Endothelial cell of umbilical vein (primary cell): ENCODE measurements around the gene KDSR. TPM values are rescaled to one million over a fixed set of nuclear protein-coding genes. Genes with fewer than 3 reads are reported as not detected.

ENCODE experiments used
- BruUV-seq: library from RNA; stranded (reverse); fragments of 400-500 nt; replicated peaks from 2 replicates; lab custom pipeline; 2021; lab: Mats Ljungman, UMichigan
- CTCF ChIA-PET: fragments of 300-600, 350-600 bp; sonication (Branson Sonifier 250); formaldehyde crosslinking; loops from one replicate; lab custom pipeline; 2021; ENCODE audit warnings: antibody characterized with exemption, inconsistent platforms; lab: Charles Lee
- POLR2A ChIA-PET: fragments of 300-600, 350-600 bp; sonication (Branson Sonifier 250); formaldehyde crosslinking; loops from one replicate; lab custom pipeline; 2021; ENCODE audit warnings: antibody characterized with exemption, inconsistent platforms; lab: Charles Lee
- DNase-seq: peaks from one replicate; pipeline ENCODE4 v3.0.0-alpha.2; 2011; ENCODE audit warnings: low read depth, low spot score
- FAIRE-seq: peaks from 2 replicates; lab custom pipeline; 2011; peaks lifted over from hg19 to GRCh38; lab: Jason Lieb, UNC
- H2AFZ ChIP-seq: 2 replicates; pipeline ENCODE4 v1.6.0; 2012; ENCODE audit warnings: low read depth, low read length, control low read depth, inconsistent platforms
- H3K27ac ChIP-seq: 2 replicates; pipeline ENCODE4 v1.5.1; 2011; ENCODE audit warnings: low read depth, mild to moderate bottlenecking, control low read depth, low read length, moderate library complexity; ENCODE audit not compliant: insufficient read depth
- H3K27me3 ChIP-seq, 2 experiments: 2 replicates each; pipeline versions ENCODE4 v1.6.0 to v1.6.1; 2011; ENCODE audit warnings: low read length in 2 of 2, mixed read lengths in 1 of 2; ENCODE audit not compliant: control insufficient read depth in 2 of 2, insufficient read depth in 2 of 2
- H3K36me3 ChIP-seq, 2 experiments: 2 replicates in 1 of 2; 3 replicates in 1 of 2; pipeline ENCODE4 v1.5.1; 2011; ENCODE audit warnings: low read length in 2 of 2, mild to moderate bottlenecking in 1 of 2, moderate library complexity in 1 of 2; ENCODE audit not compliant: control insufficient read depth in 2 of 2, insufficient read depth in 2 of 2; ENCODE audit errors: extremely low read depth in 1 of 2
- H3K4me1 ChIP-seq: 3 replicates; pipeline ENCODE4 v1.5.1; 2011; ENCODE audit warnings: mild to moderate bottlenecking, low read length; ENCODE audit not compliant: control insufficient read depth, insufficient read depth; ENCODE audit errors: extremely low read depth
- H3K4me2 ChIP-seq: 2 replicates; pipeline ENCODE4 v1.6.1; 2011; ENCODE audit warnings: low read length, control low read depth, mixed read lengths; ENCODE audit not compliant: insufficient read depth
- H3K4me3 ChIP-seq, 3 experiments: fragments of 200-600 bp in 1 of 3; sonication (generic), shearing (Covaris generic) in 1 of 3; replicated peaks in 1 of 3; 2 replicates each; pipeline ENCODE4 v1.5.1; 2011 to 2016; ENCODE audit warnings: control low read depth in 3 of 3, low read length in 3 of 3, mild to moderate bottlenecking in 2 of 3, inconsistent platforms in 1 of 3, low read depth in 1 of 3, moderate library complexity in 1 of 3; ENCODE audit not compliant: insufficient read depth in 1 of 3
- H3K79me2 ChIP-seq: 2 replicates; pipeline ENCODE4 v1.6.0; 2012; ENCODE audit warnings: low read length, inconsistent platforms; ENCODE audit not compliant: control insufficient read depth, insufficient read depth
- H3K9ac ChIP-seq: replicated peaks from 2 replicates; pipeline ENCODE3; 2011; ENCODE audit warnings: low read length, control low read depth; ENCODE audit not compliant: insufficient read depth; ENCODE audit errors: extremely low read depth
- H3K9me1 ChIP-seq: replicated peaks from 3 replicates; pipeline ENCODE4 v1.6.0; 2011; ENCODE audit warnings: mild to moderate bottlenecking, low read length; ENCODE audit not compliant: control insufficient read depth, insufficient read depth; ENCODE audit errors: extremely low read depth
- H3K9me3 ChIP-seq: replicated peaks from 2 replicates; pipeline ENCODE4 v1.5.1; 2012; ENCODE audit warnings: low read length, inconsistent platforms; ENCODE audit not compliant: control insufficient read depth, insufficient read depth
- H4K20me1 ChIP-seq: replicated peaks from 2 replicates; pipeline ENCODE3; 2011; ENCODE audit warnings: mild to moderate bottlenecking, low read length; ENCODE audit not compliant: control insufficient read depth, insufficient read depth; ENCODE audit errors: extremely low read depth
- CTCF ChIP-seq, 2 donors: IDR thresholded peaks; 1 replicate in 1 of 2; 2 replicates in 1 of 2; pipeline ENCODE4 v1.5.1; 2011; ENCODE audit warnings: low read length in 2 of 2, mild to moderate bottlenecking in 2 of 2, moderate library complexity in 2 of 2, control low read depth in 1 of 2, inconsistent platforms in 1 of 2, low read depth in 1 of 2; ENCODE audit not compliant: insufficient read depth in 1 of 2; ENCODE audit errors: extremely low read depth in 1 of 2
- EZH2 ChIP-seq: IDR thresholded peaks from 2 replicates; pipeline ENCODE4 v1.6.1; 2012; ENCODE audit warnings: borderline replicate concordance, low read depth, mild to moderate bottlenecking, moderate library complexity, low read length, inconsistent platforms; ENCODE audit not compliant: severe bottlenecking
- FOS ChIP-seq: IDR thresholded peaks from 2 replicates; pipeline ENCODE4 v1.6.1; 2011; ENCODE audit warnings: mild to moderate bottlenecking, low read length, moderate library complexity, borderline replicate concordance; ENCODE audit not compliant: insufficient read depth
- GATA2 ChIP-seq: IDR thresholded peaks from 2 replicates; pipeline ENCODE4 v1.7.0; 2011; ENCODE audit warnings: low read depth, mild to moderate bottlenecking, moderate library complexity, mixed read lengths, low read length; ENCODE audit not compliant: insufficient read length, insufficient read depth
- JUN ChIP-seq: IDR thresholded peaks from 2 replicates; pipeline ENCODE4 v1.6.1; 2011; ENCODE audit warnings: borderline replicate concordance, low read depth; ENCODE audit not compliant: insufficient read length, insufficient read depth
- MAX ChIP-seq: IDR thresholded peaks from 2 replicates; pipeline ENCODE4 v1.6.1; 2011; ENCODE audit not compliant: insufficient read depth, insufficient read length
- MYC ChIP-seq: IDR thresholded peaks from one replicate; pipeline ENCODE4 v1.6.1; 2011; ENCODE audit warnings: mild to moderate bottlenecking, low read depth, low read length
- POLR2A ChIP-seq: IDR thresholded peaks from 2 replicates; pipeline ENCODE4 v1.6.1; 2012; ENCODE audit warnings: low read depth, mild to moderate bottlenecking, control low read depth, low read length
- POLR2AphosphoS5 ChIP-seq: IDR thresholded peaks from 2 replicates; pipeline ENCODE4 v1.6.1; 2012; ENCODE audit warnings: low read depth, mild to moderate bottlenecking, control low read depth, low read length, moderate library complexity; ENCODE audit not compliant: insufficient read depth
- dilution Hi-C: fragments of 300-500 bp; cut with MboI; formaldehyde crosslinking; loops from one replicate; pipeline ENCODE4 v1.15.0; 2019; ENCODE audit warnings: low sequenced_read_pairs; ENCODE audit not compliant: extremely low pct_ligation_motif_present
- intact Hi-C: fragments of 100-400 bp; cut with micrococcal nuclease; formaldehyde crosslinking; loops from one replicate; pipeline ENCODE4 v1.10.0; 2022
- polyA plus RNA-seq, 4 experiments: library from polyadenylated mRNA; depleted of rRNA in 3 of 4; stranded (reverse) in 3 of 4; unstranded in 1 of 4; fragments of >200 nt; gene quantifications; 2 replicates each; pipeline versions ENCODE4 v1.2.1 to v1.2.3, GENCODE V29; 2011 to 2012; ENCODE audit warnings: missing spikeins in 1 of 4
- total RNA-seq: library from RNA; stranded (reverse); gene quantifications from 2 replicates; pipeline ENCODE4 v1.2.3, GENCODE V29; 2021

Gene KDSR
- total and polyA plus RNA-seq, 2 donors (not counting 3 experiments of a cell fraction or from before 2014, with no cell fraction given), result 17.1 to 43.1 TPM

DNA sequence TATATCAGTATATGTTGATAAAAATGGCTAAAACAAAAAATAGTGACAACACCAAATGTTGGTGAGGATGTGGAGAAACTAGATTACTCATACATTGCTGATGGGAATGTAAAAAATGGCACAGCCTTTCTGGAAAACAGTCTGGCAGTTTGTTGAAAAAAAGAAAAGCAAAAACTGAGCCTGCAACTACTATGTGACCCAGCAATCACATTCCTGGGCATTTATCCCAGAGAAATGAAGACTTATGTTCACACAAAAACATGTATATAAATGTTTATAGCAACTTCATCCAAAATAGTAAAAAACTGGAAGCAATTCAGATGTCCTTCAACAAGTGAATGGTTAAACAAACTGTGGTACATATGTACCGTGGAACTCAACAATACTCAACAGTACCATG, 7.5 kb upstream of the KDSR start:
- BruUV-seq, result no TSS peak
- POLR2A ChIA-PET, result no interaction called here

More for the DNA sequence above, 7.5 kb upstream of the KDSR start:
- CTCF ChIA-PET, result no interaction called here
- H3K4me1 ChIP-seq, result peaks cover 7% of the 10 kb centered on the region
- H3K36me3 ChIP-seq, result no peaks in the 10 kb centered on the region
- DNase-seq (no peak), FAIRE-seq (no peak)
- H3K4me2 ChIP-seq, result no peak overlapping the region
- TF ChIP-seq POLR2A (no peak), POLR2AphosphoS5 (no peak), MAX (no peak), JUN (no peak), GATA2 (no peak), FOS (no peak), EZH2 (no peak), CTCF (IDR thresholded peaks at IDR 0.05; ENCODE audit: extremely low read depth in 1 of 2, insufficient read depth in 1 of 2, low read depth in 1 of 2, low read length in 2 of 2) (no peak), MYC (no peak)
- H4K20me1 ChIP-seq, result no peaks in the 10 kb centered on the region
- H2AFZ ChIP-seq, result no peak overlapping the region
- H3K27ac ChIP-seq, result no peak overlapping the region
- H3K9me3 ChIP-seq, result no peaks in the 10 kb centered on the region
- intact Hi-C loops (no loop called here), dilution Hi-C loops (no loop called here)
- no peak overlapping the region for H3K4me3 ChIP-seq
- no peaks in the 10 kb centered on the region for H3K79me2 ChIP-seq
- no peaks in the 10 kb centered on the region for H3K9me1 ChIP-seq
- no peak overlapping the region for H3K9ac ChIP-seq
- no peaks in the 10 kb centered on the region for H3K27me3 ChIP-seq
